Endothelial cell of umbilical vein (primary cell): ENCODE data around the gene PTPN14. TPM values are rescaled to one million over a fixed set of nuclear protein-coding genes. Genes with fewer than 3 reads are reported as not detected.

Experiments used
- BruUV-seq: library from RNA; stranded (reverse); fragments of 400-500 nt; replicated peaks from 2 replicates; lab custom pipeline; 2021; lab: Mats Ljungman, UMichigan
- CTCF ChIA-PET: fragments of 300-600, 350-600 bp; sonication (Branson Sonifier 250); formaldehyde crosslinking; loops from one replicate; lab custom pipeline; 2021; ENCODE audit warnings: antibody characterized with exemption, inconsistent platforms; lab: Charles Lee
- POLR2A ChIA-PET: fragments of 300-600, 350-600 bp; sonication (Branson Sonifier 250); formaldehyde crosslinking; loops from one replicate; lab custom pipeline; 2021; ENCODE audit warnings: antibody characterized with exemption, inconsistent platforms; lab: Charles Lee
- DNase-seq: peaks from one replicate; pipeline ENCODE4 v3.0.0-alpha.2; 2011; ENCODE audit warnings: low read depth, low spot score
- FAIRE-seq: peaks from 2 replicates; lab custom pipeline; 2011; peaks lifted over from hg19 to GRCh38; lab: Jason Lieb, UNC
- H2AFZ ChIP-seq: 2 replicates; pipeline ENCODE4 v1.6.0; 2012; ENCODE audit warnings: low read depth, low read length, control low read depth, inconsistent platforms
- H3K27ac ChIP-seq: 2 replicates; pipeline ENCODE4 v1.5.1; 2011; ENCODE audit warnings: low read depth, mild to moderate bottlenecking, control low read depth, low read length, moderate library complexity; ENCODE audit not compliant: insufficient read depth
- H3K27me3 ChIP-seq, 2 experiments: 2 replicates each; pipeline versions ENCODE4 v1.6.0 to v1.6.1; 2011; ENCODE audit warnings: low read length in 2 of 2, mixed read lengths in 1 of 2; ENCODE audit not compliant: control insufficient read depth in 2 of 2, insufficient read depth in 2 of 2
- H3K36me3 ChIP-seq, 2 experiments: 2 replicates in 1 of 2; 3 replicates in 1 of 2; pipeline ENCODE4 v1.5.1; 2011; ENCODE audit warnings: low read length in 2 of 2, mild to moderate bottlenecking in 1 of 2, moderate library complexity in 1 of 2; ENCODE audit not compliant: control insufficient read depth in 2 of 2, insufficient read depth in 2 of 2; ENCODE audit errors: extremely low read depth in 1 of 2
- H3K4me1 ChIP-seq: 3 replicates; pipeline ENCODE4 v1.5.1; 2011; ENCODE audit warnings: mild to moderate bottlenecking, low read length; ENCODE audit not compliant: control insufficient read depth, insufficient read depth; ENCODE audit errors: extremely low read depth
- H3K4me2 ChIP-seq: 2 replicates; pipeline ENCODE4 v1.6.1; 2011; ENCODE audit warnings: low read length, control low read depth, mixed read lengths; ENCODE audit not compliant: insufficient read depth
- H3K4me3 ChIP-seq, 3 experiments: fragments of 200-600 bp in 1 of 3; sonication (generic), shearing (Covaris generic) in 1 of 3; replicated peaks in 1 of 3; 2 replicates each; pipeline ENCODE4 v1.5.1; 2011 to 2016; ENCODE audit warnings: control low read depth in 3 of 3, low read length in 3 of 3, mild to moderate bottlenecking in 2 of 3, inconsistent platforms in 1 of 3, low read depth in 1 of 3, moderate library complexity in 1 of 3; ENCODE audit not compliant: insufficient read depth in 1 of 3
- H3K79me2 ChIP-seq: 2 replicates; pipeline ENCODE4 v1.6.0; 2012; ENCODE audit warnings: low read length, inconsistent platforms; ENCODE audit not compliant: control insufficient read depth, insufficient read depth
- H3K9ac ChIP-seq: replicated peaks from 2 replicates; pipeline ENCODE3; 2011; ENCODE audit warnings: low read length, control low read depth; ENCODE audit not compliant: insufficient read depth; ENCODE audit errors: extremely low read depth
- H3K9me1 ChIP-seq: replicated peaks from 3 replicates; pipeline ENCODE4 v1.6.0; 2011; ENCODE audit warnings: mild to moderate bottlenecking, low read length; ENCODE audit not compliant: control insufficient read depth, insufficient read depth; ENCODE audit errors: extremely low read depth
- H3K9me3 ChIP-seq: replicated peaks from 2 replicates; pipeline ENCODE4 v1.5.1; 2012; ENCODE audit warnings: low read length, inconsistent platforms; ENCODE audit not compliant: control insufficient read depth, insufficient read depth
- H4K20me1 ChIP-seq: replicated peaks from 2 replicates; pipeline ENCODE3; 2011; ENCODE audit warnings: mild to moderate bottlenecking, low read length; ENCODE audit not compliant: control insufficient read depth, insufficient read depth; ENCODE audit errors: extremely low read depth
- CTCF ChIP-seq, 2 donors: IDR thresholded peaks; 1 replicate in 1 of 2; 2 replicates in 1 of 2; pipeline ENCODE4 v1.5.1; 2011; ENCODE audit warnings: low read length in 2 of 2, mild to moderate bottlenecking in 2 of 2, moderate library complexity in 2 of 2, control low read depth in 1 of 2, inconsistent platforms in 1 of 2, low read depth in 1 of 2; ENCODE audit not compliant: insufficient read depth in 1 of 2; ENCODE audit errors: extremely low read depth in 1 of 2
- EZH2 ChIP-seq: IDR thresholded peaks from 2 replicates; pipeline ENCODE4 v1.6.1; 2012; ENCODE audit warnings: borderline replicate concordance, low read depth, mild to moderate bottlenecking, moderate library complexity, low read length, inconsistent platforms; ENCODE audit not compliant: severe bottlenecking
- FOS ChIP-seq: IDR thresholded peaks from 2 replicates; pipeline ENCODE4 v1.6.1; 2011; ENCODE audit warnings: mild to moderate bottlenecking, low read length, moderate library complexity, borderline replicate concordance; ENCODE audit not compliant: insufficient read depth
- GATA2 ChIP-seq: IDR thresholded peaks from 2 replicates; pipeline ENCODE4 v1.7.0; 2011; ENCODE audit warnings: low read depth, mild to moderate bottlenecking, moderate library complexity, mixed read lengths, low read length; ENCODE audit not compliant: insufficient read length, insufficient read depth
- JUN ChIP-seq: IDR thresholded peaks from 2 replicates; pipeline ENCODE4 v1.6.1; 2011; ENCODE audit warnings: borderline replicate concordance, low read depth; ENCODE audit not compliant: insufficient read length, insufficient read depth
- MAX ChIP-seq: IDR thresholded peaks from 2 replicates; pipeline ENCODE4 v1.6.1; 2011; ENCODE audit not compliant: insufficient read depth, insufficient read length
- MYC ChIP-seq: IDR thresholded peaks from one replicate; pipeline ENCODE4 v1.6.1; 2011; ENCODE audit warnings: mild to moderate bottlenecking, low read depth, low read length
- POLR2A ChIP-seq: IDR thresholded peaks from 2 replicates; pipeline ENCODE4 v1.6.1; 2012; ENCODE audit warnings: low read depth, mild to moderate bottlenecking, control low read depth, low read length
- POLR2AphosphoS5 ChIP-seq: IDR thresholded peaks from 2 replicates; pipeline ENCODE4 v1.6.1; 2012; ENCODE audit warnings: low read depth, mild to moderate bottlenecking, control low read depth, low read length, moderate library complexity; ENCODE audit not compliant: insufficient read depth
- dilution Hi-C: fragments of 300-500 bp; cut with MboI; formaldehyde crosslinking; loops from one replicate; pipeline ENCODE4 v1.15.0; 2019; ENCODE audit warnings: low sequenced_read_pairs; ENCODE audit not compliant: extremely low pct_ligation_motif_present
- intact Hi-C: fragments of 100-400 bp; cut with micrococcal nuclease; formaldehyde crosslinking; loops from one replicate; pipeline ENCODE4 v1.10.0; 2022
- polyA plus RNA-seq, 4 experiments: library from polyadenylated mRNA; depleted of rRNA in 3 of 4; stranded (reverse) in 3 of 4; unstranded in 1 of 4; fragments of >200 nt; gene quantifications; 2 replicates each; pipeline versions ENCODE4 v1.2.1 to v1.2.3, GENCODE V29; 2011 to 2012; ENCODE audit warnings: missing spikeins in 1 of 4
- total RNA-seq: library from RNA; stranded (reverse); gene quantifications from 2 replicates; pipeline ENCODE4 v1.2.3, GENCODE V29; 2021

Gene PTPN14
- total and polyA plus RNA-seq, 2 donors (not counting 3 experiments of a cell fraction or from before 2014, with no cell fraction given) = 18.5 to 93.0 TPM

DNA sequence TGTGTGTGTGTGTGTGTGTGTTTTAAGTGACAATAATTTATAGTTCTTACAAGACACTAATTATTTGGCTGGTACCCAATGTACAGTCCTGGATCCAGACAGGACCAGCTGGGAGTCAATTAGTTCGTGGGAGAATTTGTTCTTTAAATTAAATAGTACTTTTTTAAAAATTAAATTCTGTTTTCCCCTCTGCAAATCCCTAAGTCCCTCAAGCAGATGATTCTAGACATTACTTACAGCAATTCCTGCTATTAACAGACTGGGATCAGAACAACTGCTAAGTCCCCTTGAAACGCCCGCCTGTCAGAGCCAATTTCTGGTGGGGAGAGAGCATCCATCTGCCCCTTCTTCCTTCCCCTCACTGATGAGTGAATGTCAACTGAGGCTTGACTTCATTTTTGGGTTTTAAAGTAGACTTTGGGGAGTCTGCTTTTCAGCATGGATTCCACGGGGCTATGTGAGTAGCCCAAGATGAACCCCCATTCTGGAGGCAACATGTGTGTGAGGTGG lies 186.6 kb downstream of the PTPN14 start:
- TF ChIP-seq GATA2 (no peak), JUN (no peak), FOS (no peak), MYC (no peak), CTCF (IDR thresholded peaks at IDR 0.05; ENCODE audit: extremely low read depth in 1 of 2, insufficient read depth in 1 of 2, low read depth in 1 of 2, low read length in 2 of 2) (no peak), POLR2A (no peak), EZH2 (no peak), POLR2AphosphoS5 (no peak), MAX (no peak)
- POLR2A ChIA-PET = no interaction called here
- CTCF ChIA-PET = no interaction called here
- Histone ChIP-seq H3K9me3 (no peaks in the 10 kb centered on the region), H3K9me1 (no peaks in the 10 kb centered on the region), H4K20me1 (no peaks in the 10 kb centered on the region), H3K79me2 (no peaks in the 10 kb centered on the region), H3K4me1 (peaks cover 8% of the 10 kb centered on the region), H3K27ac (no peak overlapping the region), H3K4me3 (no peak overlapping the region), H3K27me3 (no peaks in the 10 kb centered on the region), H3K9ac (no peak overlapping the region), H3K4me2 (no peak overlapping the region), H2AFZ (no peak overlapping the region), H3K36me3 (peaks cover 17 to 22% of the 10 kb centered on the region in 2 experiments)
- no TSS peak for BruUV-seq
- DNase-seq (no peak), FAIRE-seq (no peak)
- intact Hi-C loops (no loop called here), dilution Hi-C loops (no loop called here)
